ENCODE results near the gene C2orf78. TPM values are rescaled to one million over a fixed set of nuclear protein-coding genes. Genes with fewer than 3 reads are reported as not detected.
A peak's percentile ranks its signal among the peaks of the same experiment; 100 is the strongest.

Gene C2orf78
- total RNA-seq, 1 experiment from 2014 or later: not detected

DNA sequence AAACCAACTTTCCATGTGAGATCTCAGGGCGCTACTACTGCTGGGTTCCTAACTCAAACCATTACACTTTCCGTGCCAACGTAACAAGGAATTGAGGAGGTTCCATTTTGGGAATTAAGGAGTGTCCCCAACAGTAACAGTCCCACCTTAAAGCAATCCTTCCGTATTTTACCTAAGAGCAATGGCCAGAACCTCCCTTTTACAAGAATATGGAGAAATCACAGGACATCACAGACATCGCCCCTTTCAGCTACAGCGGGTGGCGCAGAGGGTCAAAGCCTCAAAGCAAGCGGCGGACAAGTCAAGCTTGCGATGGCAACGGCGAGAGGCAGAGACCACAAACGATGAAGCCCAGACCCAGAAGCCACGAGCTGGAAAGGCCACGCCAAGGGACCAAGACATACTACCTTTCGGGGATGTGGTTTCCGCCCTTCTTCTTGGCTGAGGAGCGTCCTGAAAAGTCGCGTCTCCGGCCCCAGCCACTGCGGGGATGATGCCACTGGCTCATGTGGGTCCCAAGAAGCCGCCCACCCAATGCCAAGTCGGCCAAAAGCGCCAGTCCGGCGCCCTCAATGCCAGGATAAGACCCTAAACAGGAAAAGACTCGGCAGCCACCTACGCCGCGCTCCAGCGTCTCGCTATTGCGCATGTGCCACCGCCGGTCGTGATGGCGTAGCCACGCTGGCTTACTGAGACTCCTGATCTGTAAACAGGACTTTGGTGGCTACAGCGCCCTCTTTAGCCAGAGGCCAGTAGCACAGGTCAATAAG, 4.3 kb upstream of the C2orf78 start, which contains the start of gene DUSP11:
Gene DUSP11, minus strand, starts transcription at position 637 of the 770 bp plus-strand sequence. Its CDS starts 129 bp downstream, at position 508.
- peak; percentile 93 for DNase-seq (ENCODE audit: low read depth)

- no peak for DNase-seq (ENCODE audit: low read depth)
Measured at GRCh38 chr2:73780237-73780582, 3.8 kb upstream of the C2orf78 start.

DNA sequence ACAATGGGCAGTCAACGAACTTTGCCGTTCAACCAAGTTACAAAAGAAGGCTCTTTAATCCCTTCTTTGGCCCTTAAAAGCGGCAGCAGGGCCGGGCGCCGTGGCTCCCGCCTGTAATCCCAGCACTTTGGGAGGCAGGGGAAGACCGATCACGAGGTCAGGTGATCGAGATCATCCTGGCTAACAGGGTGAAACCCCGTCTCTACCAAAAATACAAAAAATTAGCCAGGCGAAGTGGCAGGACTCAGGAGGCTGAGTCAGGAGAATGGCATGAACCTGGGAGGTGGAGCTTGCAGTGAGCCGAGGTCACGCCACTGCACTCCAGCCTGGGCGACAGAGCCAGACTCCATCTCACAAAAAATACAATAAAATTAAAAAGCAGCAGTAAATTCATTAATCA, 581 bp upstream of the C2orf78 start:
- DNase-seq (ENCODE audit: low read depth): peak; percentile 41

GRCh38 chr2:73811878-73812277, 27.9 kb downstream of the C2orf78 start:
- DNase-seq (ENCODE audit: low read depth): no peak

DNA sequence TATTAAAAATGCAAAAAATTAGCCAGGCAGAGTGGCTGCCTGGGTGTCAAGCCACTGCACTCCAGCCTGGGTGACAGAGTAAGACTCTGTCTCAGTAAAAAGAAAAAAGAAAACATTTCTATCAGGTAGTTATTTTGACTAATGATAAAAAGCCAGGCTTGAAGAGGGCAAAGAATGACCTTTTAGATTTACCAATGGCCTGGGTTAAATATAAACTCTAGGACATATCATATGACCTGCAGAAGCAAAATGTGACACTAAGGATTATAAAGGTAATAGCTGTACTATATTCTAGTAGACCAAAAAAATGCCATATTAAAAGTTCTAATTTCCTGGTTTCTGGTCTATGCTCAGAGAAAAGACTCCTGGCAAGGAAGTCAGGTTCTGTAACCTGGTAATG, 28.7 kb downstream of the C2orf78 start:
- DNase-seq (ENCODE audit: low read depth): no peak

DNA sequence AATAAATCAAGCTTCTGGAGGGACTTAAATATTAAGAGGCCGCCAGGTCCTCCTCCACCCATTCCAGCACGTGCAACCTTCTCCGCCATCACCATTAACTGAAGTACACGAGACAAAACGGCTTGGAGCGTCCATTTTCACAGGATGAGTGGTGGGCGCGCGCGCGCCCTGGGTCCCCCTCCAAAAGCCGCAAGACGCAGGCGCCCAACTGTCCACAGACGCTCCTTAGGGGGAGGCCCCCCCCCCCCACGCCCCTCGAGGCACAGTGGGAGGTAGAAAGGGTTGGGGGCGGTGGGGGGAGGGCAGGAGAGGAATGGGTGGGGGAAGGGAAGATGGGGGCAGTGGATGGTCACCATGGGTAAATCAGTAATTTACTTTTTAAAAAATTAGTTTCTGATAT, 34.3 kb downstream of the C2orf78 start:
- no peak for DNase-seq (ENCODE audit: low read depth)

- no peak for DNase-seq (ENCODE audit: low read depth)
Measured at GRCh38 chr2:73821227-73821626, 37.2 kb downstream of the C2orf78 start.

DNA sequence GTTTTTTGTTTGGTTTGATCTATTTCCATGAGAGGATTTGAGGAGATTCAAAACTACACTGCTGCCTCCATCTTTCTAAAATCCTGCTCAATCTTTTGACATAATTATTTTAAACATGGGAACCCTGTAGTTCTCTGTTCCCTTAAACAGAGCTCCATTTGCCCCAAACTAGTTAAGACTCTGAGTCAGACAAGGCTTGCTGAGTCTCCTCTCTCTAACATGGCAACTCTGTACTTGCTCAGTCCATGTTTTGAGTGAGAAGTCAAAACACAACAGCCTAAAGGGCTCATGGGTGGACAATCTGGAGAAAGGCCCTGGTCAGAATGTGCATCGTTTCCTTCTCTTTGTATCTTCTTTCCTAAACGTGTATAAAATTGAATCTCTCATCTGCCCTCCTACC, 37.7 kb downstream of the C2orf78 start:
- DNase-seq (ENCODE audit: low read depth): no peak

- DNase-seq (ENCODE audit: low read depth): no peak
Measured at GRCh38 chr2:73822276-73822675, 38.3 kb downstream of the C2orf78 start.

DNA sequence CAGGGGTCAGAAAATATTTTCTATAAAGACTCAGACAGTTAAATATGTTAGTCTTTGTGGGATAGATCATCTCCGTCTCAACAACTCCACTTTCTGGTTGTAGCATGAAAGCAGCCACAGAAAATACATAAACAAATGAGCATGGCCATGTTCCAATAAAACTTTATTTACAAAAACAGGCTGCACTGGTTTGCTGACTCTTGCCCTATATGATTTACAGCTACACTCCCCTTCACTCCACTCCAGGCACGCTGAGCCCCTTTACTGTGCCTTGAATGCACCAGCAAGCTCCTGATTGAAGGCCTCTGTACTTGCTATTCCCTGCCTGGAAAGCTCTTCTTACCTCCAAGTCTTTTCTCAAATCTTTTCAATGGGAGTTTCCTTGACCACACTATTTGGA, 39.0 kb downstream of the C2orf78 start:
- no peak for DNase-seq (ENCODE audit: low read depth)

GRCh38 chr2:73823416-73823815, 39.4 kb downstream of the C2orf78 start:
- no peak for DNase-seq (ENCODE audit: low read depth)

GRCh38 chr2:73823916-73824523, 40.0 kb downstream of the C2orf78 start:
- peak; percentile 77 for DNase-seq (ENCODE audit: low read depth)

DNA sequence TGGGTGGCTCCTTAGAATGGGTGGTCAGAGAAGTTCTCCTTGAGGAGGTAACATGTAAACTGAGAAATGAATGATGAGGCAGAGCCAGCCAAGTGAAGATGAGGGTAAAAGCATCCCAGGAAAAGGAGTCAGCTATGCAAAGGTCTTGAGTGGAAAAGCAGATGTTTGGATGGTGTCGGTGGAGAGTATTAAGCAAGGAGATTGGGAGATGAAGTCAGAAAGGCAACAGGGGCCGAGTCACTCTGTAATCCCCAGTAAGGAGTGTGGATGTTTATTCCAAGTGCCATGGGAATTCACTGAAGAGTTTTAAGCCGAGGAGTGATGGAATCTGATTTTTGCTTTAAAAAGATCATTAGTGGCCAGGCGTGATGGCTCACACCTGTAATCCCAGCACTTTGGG, 41.4 kb downstream of the C2orf78 start:
- peak; percentile 49 for DNase-seq (ENCODE audit: low read depth)

GRCh38 chr2:73827018-73827417, 43.0 kb downstream of the C2orf78 start:
- peak; percentile 49 for DNase-seq (ENCODE audit: low read depth)

DNA sequence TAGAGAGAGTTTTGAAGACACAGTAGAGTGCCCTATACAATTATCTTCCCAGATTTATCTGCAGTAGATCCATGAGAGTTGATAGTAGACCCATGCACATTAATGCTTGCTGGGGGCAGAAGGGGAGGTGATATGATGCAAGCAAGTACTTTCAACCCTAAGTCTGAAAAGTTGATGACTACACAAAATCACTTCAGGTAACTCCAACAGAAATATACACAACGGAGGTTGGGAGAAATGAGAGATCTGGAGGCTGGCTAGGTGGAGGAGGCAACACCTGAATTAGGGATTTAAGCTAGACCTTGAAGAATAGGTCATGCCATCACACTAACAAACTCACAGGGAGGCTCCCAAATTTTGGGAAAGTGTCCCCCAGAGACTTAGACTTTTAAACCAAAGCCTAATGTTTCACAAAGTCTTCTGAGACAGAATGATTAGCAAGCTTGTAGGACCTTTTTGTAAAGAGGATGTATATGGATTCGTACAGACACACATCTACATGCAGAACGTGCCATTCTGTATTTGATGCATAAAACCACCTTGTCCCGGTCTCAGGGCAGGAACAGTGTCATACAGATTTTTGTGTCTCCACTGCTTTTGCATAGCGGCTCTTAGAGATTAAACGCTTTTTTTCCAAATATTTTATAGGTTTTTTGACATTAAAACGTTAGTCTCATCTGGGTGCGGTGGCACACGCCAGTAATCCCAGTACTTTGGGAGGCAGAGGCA, 43.8 kb downstream of the C2orf78 start:
- DNase-seq (ENCODE audit: low read depth): no peak

DNA sequence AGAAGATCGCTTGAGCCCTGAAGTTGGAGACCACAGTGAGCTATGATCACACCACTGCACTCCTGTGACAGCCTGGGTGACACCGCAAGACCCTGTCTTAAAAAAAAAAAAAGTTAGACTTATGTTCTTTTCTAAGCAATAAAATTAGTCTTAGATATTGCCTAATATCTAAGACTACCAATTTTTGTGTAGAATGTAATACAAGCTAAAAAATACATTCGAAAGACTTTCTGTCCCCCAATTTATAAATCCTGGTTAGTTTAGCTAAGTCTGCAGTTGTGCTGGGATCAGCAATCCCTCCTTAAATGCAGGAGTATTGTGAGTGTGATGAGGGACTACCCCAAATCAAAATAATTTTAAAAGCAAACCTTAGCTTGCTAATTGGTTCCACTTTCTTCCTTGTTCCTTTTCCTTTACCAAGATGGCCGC, 44.4 kb downstream of the C2orf78 start:
- DNase-seq (ENCODE audit: low read depth): no peak

DNA sequence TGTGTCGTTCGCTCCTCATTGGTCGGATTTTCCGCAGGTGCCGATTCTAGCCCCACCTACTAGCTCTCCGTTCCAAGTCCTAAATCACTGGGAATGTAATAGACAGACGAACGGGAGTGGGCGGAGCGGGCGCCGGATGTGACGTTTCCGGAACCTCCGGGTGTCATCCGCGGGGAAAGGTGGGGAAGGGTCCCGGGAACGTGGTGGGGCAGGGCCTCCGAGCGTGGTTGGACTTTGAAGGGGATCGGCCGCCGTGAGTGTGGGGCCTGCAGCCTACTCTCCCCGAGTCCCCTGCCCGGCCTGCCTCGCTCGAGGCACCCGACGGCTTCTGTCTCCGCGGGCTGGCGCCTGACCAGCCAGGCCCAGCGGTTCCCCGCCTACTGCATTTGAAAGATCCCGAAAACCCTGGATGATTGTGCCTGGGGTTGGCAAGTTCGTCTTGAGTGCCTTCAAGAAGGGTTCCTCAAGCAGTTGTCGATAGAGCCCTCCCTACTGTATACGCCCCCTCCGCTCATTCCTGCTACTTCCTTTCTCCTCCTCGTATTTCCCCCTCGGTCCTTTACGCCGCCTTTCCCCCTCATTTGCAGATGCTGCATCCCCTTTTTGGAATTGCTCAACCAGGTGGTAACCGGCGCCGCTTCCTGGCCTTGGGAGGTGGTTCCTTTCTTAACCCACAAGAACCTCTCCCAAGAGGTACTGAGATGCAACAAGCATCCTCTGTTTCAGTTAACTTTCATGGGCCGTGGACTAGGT, 45.0 kb downstream of the C2orf78 start, which contains the start of gene STAMBP:
Gene STAMBP, plus strand, starts transcription at position 144 of the 753 bp plus-strand sequence. CDS start 1,896 bp downstream, outside the sequence.
- peak; percentile 94 for DNase-seq (ENCODE audit: low read depth)

DNA sequence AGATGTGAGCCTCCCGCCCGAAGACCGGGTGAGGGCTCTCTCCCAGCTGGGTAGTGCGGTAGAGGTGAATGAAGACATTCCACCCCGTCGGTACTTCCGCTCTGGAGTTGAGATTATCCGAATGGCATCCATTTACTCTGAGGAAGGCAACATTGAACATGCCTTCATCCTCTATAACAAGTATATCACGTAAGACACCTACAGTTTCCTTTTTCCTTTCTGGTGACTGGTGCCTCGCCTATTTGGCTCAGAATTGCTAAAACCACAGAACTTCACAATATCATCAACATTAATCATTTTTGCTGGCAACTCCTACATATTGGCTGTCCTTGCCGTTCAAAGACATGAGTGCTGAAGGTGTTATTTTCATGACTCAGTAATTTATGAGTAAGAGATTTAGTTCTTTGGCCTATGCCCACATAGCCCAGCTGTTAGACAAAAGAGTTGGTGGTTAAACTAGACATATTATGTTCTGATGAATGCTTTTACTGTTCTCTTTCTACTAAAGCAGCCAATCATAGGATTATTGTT, 47.0 kb downstream of the C2orf78 start:
- peak; percentile 95 for DNase-seq (ENCODE audit: low read depth)

DNA sequence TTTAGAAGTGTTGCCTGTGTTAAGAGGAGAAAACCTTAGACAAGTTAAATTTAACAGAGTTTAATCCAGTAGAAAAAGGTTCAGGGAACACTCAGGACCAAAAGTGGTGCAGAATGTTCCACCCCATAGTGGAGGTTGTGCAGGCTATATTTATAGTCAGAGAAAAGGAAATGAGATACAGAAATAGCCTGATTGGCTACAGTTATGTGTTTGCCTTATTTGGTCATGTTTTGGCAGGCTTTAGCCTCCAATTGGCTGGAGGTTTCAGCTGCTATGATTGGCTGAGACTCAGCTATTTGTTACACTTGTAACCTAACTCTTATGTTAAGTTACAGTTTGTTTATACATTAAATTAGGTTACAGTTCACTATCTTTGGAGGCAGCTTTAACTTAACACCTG, 48.9 kb downstream of the C2orf78 start:
- peak; percentile 77 for DNase-seq (ENCODE audit: low read depth)

GRCh38 chr2:73836141-73836943, 52.4 kb downstream of the C2orf78 start:
- peak; percentile 54 for DNase-seq (ENCODE audit: low read depth)

Data from LHCN-M2 (cell line).